Right lobe of liver (tissue), 4 donors: ENCODE data around the gene STRIT1.

Experiments
- POLR2A ChIP-seq: fragments of 450-650 bp; IDR thresholded peaks from one replicate; pipeline ENCODE4 v1.6.1; 2017; ENCODE audit warnings: antibody characterized with exemption, mild to moderate bottlenecking
- TF ChIP-seq, protein P1 (sequence below), 4 donors: fragments of 200-600 bp in 3 of 4; fragments of 450-650 bp in 1 of 4; IDR thresholded peaks; one replicate each; pipeline versions ENCODE4 v1.5.1 to v1.8.0; 2016 to 2022; ENCODE audit warnings: antibody characterized with exemption in 4 of 4, mild to moderate bottlenecking in 2 of 4
- donor health status: DM: no; HTN: no; CAD: no.
- donor health status: DM: no; HTN: no; CAD: no.
- donor health status: DM: no; HTN: yes; CAD: no.

DNA sequence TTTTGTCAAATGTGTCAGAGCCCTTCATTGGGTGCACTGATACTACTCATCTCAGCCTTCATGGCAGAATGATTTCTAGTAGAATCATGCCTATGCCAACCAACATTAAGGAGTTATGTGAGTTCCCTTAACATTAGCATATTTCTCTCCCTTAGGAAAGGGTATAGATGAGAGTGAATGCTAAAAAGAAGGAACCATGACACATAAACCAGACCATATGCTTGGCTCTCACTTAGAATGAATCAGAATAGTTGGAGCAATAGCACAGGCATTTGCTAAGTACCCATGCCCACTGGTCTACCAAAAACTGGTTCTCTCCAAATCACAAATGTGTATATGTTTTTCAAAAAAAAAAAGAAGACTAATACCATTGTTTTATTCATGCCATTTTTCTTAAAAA lies 51.1 kb downstream of the STRIT1 start:
- no peak for TF ChIP-seq POLR2A
- TF ChIP-seq, protein P1, sequence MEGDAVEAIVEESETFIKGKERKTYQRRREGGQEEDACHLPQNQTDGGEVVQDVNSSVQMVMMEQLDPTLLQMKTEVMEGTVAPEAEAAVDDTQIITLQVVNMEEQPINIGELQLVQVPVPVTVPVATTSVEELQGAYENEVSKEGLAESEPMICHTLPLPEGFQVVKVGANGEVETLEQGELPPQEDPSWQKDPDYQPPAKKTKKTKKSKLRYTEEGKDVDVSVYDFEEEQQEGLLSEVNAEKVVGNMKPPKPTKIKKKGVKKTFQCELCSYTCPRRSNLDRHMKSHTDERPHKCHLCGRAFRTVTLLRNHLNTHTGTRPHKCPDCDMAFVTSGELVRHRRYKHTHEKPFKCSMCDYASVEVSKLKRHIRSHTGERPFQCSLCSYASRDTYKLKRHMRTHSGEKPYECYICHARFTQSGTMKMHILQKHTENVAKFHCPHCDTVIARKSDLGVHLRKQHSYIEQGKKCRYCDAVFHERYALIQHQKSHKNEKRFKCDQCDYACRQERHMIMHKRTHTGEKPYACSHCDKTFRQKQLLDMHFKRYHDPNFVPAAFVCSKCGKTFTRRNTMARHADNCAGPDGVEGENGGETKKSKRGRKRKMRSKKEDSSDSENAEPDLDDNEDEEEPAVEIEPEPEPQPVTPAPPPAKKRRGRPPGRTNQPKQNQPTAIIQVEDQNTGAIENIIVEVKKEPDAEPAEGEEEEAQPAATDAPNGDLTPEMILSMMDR (IDR thresholded peaks at IDR 0.05) = no peak
